Activated CD4-positive, alpha-beta T cell treated with anti-CD3 and anti-CD28 coated beads, Interleukin-2, amount 10 ng/mL, durations not matched to agents 7 days and 5 days (primary cell): ENCODE results near the gene HMGXB4. TPM values are rescaled to one million over a fixed set of nuclear protein-coding genes. Genes with fewer than 3 reads are reported as not detected.

Source experiments
- CTCF ChIA-PET: fragments of 350-600 bp; sonication (Branson Sonifier 250); formaldehyde crosslinking; loops from one replicate; lab custom pipeline; 2021; ENCODE audit warnings: antibody characterized with exemption; lab: Charles Lee
- POLR2A ChIA-PET: fragments of 350-600 bp; sonication (Branson Sonifier 250); formaldehyde crosslinking; loops from one replicate; lab custom pipeline; 2021; ENCODE audit warnings: antibody characterized with exemption; lab: Charles Lee
- DNase-seq: peaks from one replicate; pipeline ENCODE4 v3.0.0-alpha.2; 2020
- H3K27ac Mint-ChIP-seq: one replicate; pipeline ENCODE4 v1.8.0; 2021; ENCODE audit warnings: mild to moderate bottlenecking, moderate library complexity, mixed read lengths
- H3K27me3 Mint-ChIP-seq: one replicate; pipeline ENCODE4 v1.8.0; 2021; ENCODE audit warnings: mixed read lengths
- H3K36me3 Mint-ChIP-seq: one replicate; pipeline ENCODE4 v1.8.0; 2021; ENCODE audit warnings: low read depth, mixed read lengths
- H3K4me1 Mint-ChIP-seq: one replicate; pipeline ENCODE4 v1.8.0; 2021; ENCODE audit warnings: mixed read lengths
- H3K4me3 Mint-ChIP-seq: one replicate; pipeline ENCODE4 v1.8.0; 2021; ENCODE audit warnings: mild to moderate bottlenecking, moderate library complexity, mixed read lengths
- H3K9me3 Mint-ChIP-seq: one replicate; pipeline ENCODE4 v1.8.0; 2021; ENCODE audit warnings: mixed read lengths
- total RNA-seq, 2 experiments: library from RNA; stranded (reverse); gene quantifications; one replicate each; pipeline ENCODE4 v1.2.3, GENCODE V29; 2021

The HMGXB4 gene
- total RNA-seq, 2 experiments from 2014 or later: 32.2 to 35.5 TPM

GRCh38 chr22:35305525-35306070 lies 48.3 kb downstream of the HMGXB4 start:
- Mint-ChIP-seq H3K9me3 (no peaks in the 10 kb centered on the region), H3K36me3 (peaks cover 8% of the 10 kb centered on the region), H3K27ac (peak overlapping the region; percentile 56), H3K27me3 (no peaks in the 10 kb centered on the region), H3K4me1 (peaks cover 73% of the 10 kb centered on the region), H3K4me3 (no peak overlapping the region)
- no peak for DNase-seq
- POLR2A ChIA-PET: no interaction called here
- CTCF ChIA-PET: interaction anchor here (0.6 to 1.2 kb wide), 2 partner anchors 19 to 25 kb away, joined by 3 to 4 read pairs; no protein-coding TSS in a partner anchor

- Mint-ChIP-seq H3K4me1 (peaks cover 76% of the 10 kb centered on the region), H3K4me3 (no peak overlapping the region), H3K27ac (peak overlapping the region; percentile 72), H3K27me3 (no peaks in the 10 kb centered on the region), H3K9me3 (no peaks in the 10 kb centered on the region), H3K36me3 (peaks cover 8% of the 10 kb centered on the region)
- ChIA-PET POLR2A (no interaction called here), CTCF (interaction anchor here (0.5 to 1.5 kb wide), 3 partner anchors 16 to 18 kb away, joined by 3 to 4 read pairs (median 3); no protein-coding TSS in a partner anchor)
- DNase-seq: no peak
These were observed 49.2 kb downstream of the HMGXB4 start for GRCh38 chr22:35306350-35306967.

GRCh38 chr22:35307372-35307771 lies 50.1 kb downstream of the HMGXB4 start:
- ChIA-PET CTCF (interaction anchor here (0.6 to 1.5 kb wide), 2 partner anchors 15 to 236 kb away, joined by 4 to 6 read pairs; no protein-coding TSS in a partner anchor), POLR2A (no interaction called here)
- H3K4me3 Mint-ChIP-seq: no peak overlapping the region
- peaks cover 8% of the 10 kb centered on the region for H3K36me3 Mint-ChIP-seq
- DNase-seq: no peak
- peak overlapping the region; percentile 78 for H3K27ac Mint-ChIP-seq
- peaks cover 79% of the 10 kb centered on the region for H3K4me1 Mint-ChIP-seq
- no peaks in the 10 kb centered on the region for H3K9me3 Mint-ChIP-seq
- H3K27me3 Mint-ChIP-seq: no peaks in the 10 kb centered on the region

- Mint-ChIP-seq H3K9me3 (no peaks in the 10 kb centered on the region), H3K36me3 (peaks cover 8% of the 10 kb centered on the region), H3K27me3 (no peaks in the 10 kb centered on the region), H3K4me1 (peaks cover 81% of the 10 kb centered on the region), H3K27ac (peak overlapping the region; percentile 90), H3K4me3 (no peak overlapping the region)
- no peak for DNase-seq
- ChIA-PET CTCF (interaction anchor here (0.6 kb wide), 1 partner anchor 236 kb away, joined by 6 read pairs; no protein-coding TSS in a partner anchor), POLR2A (no interaction called here)
These were observed 50.6 kb downstream of the HMGXB4 start for GRCh38 chr22:35307892-35308291.

- no peak for DNase-seq
- H3K4me3 Mint-ChIP-seq: no peak overlapping the region
- H3K4me1 Mint-ChIP-seq: peaks cover 81% of the 10 kb centered on the region
- ChIA-PET CTCF (no interaction called here), POLR2A (no interaction called here)
- H3K9me3 Mint-ChIP-seq: no peaks in the 10 kb centered on the region
- H3K27me3 Mint-ChIP-seq: no peaks in the 10 kb centered on the region
- peak overlapping the region; percentile 90 for H3K27ac Mint-ChIP-seq
- H3K36me3 Mint-ChIP-seq: peaks cover 4% of the 10 kb centered on the region
These were observed 51.3 kb downstream of the HMGXB4 start for GRCh38 chr22:35308480-35309021.

GRCh38 chr22:35310556-35311550 lies 53.6 kb downstream of the HMGXB4 start:
- POLR2A ChIA-PET: interaction anchor here (1.5 kb wide), 1 partner anchor 11 kb away, joined by 6 read pairs; the partner anchor contains the start of gene TOM1
- CTCF ChIA-PET: interaction anchor here (0.6 to 1.0 kb wide), 3 partner anchors 9 to 102 kb away, joined by 3 to 5 read pairs (median 4); partner anchors contain the start of gene TOM1
- no peaks in the 10 kb centered on the region for H3K27me3 Mint-ChIP-seq
- no peaks in the 10 kb centered on the region for H3K9me3 Mint-ChIP-seq
- H3K36me3 Mint-ChIP-seq: no peaks in the 10 kb centered on the region
- DNase-seq: no peak
- peaks cover 85% of the 10 kb centered on the region for H3K4me1 Mint-ChIP-seq
- no peak overlapping the region for H3K4me3 Mint-ChIP-seq
- peak overlapping the region; percentile 55 for H3K27ac Mint-ChIP-seq

- DNase-seq: no peak
- ChIA-PET POLR2A (interaction anchor here (1.5 kb wide), 1 partner anchor 12 kb away, joined by 6 read pairs; the partner anchor contains the start of gene TOM1), CTCF (interaction anchor here (0.6 kb wide), 1 partner anchor 101 kb away, joined by 3 read pairs; no protein-coding TSS in a partner anchor)
- Mint-ChIP-seq H3K27me3 (no peaks in the 10 kb centered on the region), H3K4me3 (no peak overlapping the region), H3K4me1 (peaks cover 82% of the 10 kb centered on the region), H3K36me3 (no peaks in the 10 kb centered on the region), H3K27ac (peak overlapping the region; percentile 51), H3K9me3 (no peaks in the 10 kb centered on the region)
These were observed 54.3 kb downstream of the HMGXB4 start for GRCh38 chr22:35311551-35311999.

- H3K27ac Mint-ChIP-seq: no peak overlapping the region
- peaks cover 74% of the 10 kb centered on the region for H3K4me1 Mint-ChIP-seq
These were observed 55.1 kb downstream of the HMGXB4 start for GRCh38 chr22:35312198-35313059.

GRCh38 chr22:35313311-35314121 lies 56.2 kb downstream of the HMGXB4 start:
- H3K4me3 Mint-ChIP-seq: no peak overlapping the region
- no peaks in the 10 kb centered on the region for H3K9me3 Mint-ChIP-seq
- ChIA-PET CTCF (interaction anchor here (0.6 to 1.4 kb wide), 5 partner anchors 10 to 24 kb away, joined by 3 to 6 read pairs (median 3); no protein-coding TSS in a partner anchor), POLR2A (interaction anchor here (1.4 kb wide), 1 partner anchor 14 kb away, joined by 3 read pairs; the partner anchor contains the start of gene TOM1)
- peaks cover 63% of the 10 kb centered on the region for H3K4me1 Mint-ChIP-seq
- H3K36me3 Mint-ChIP-seq: no peaks in the 10 kb centered on the region
- H3K27ac Mint-ChIP-seq: peak overlapping the region; percentile 22
- H3K27me3 Mint-ChIP-seq: no peaks in the 10 kb centered on the region
- no peak for DNase-seq

More at GRCh38 chr22:35312198-35313059, 55.1 kb downstream of the HMGXB4 start:
- ChIA-PET CTCF (interaction anchor here (0.9 to 1.4 kb wide), 3 partner anchors 11 to 18 kb away, joined by 3 to 6 read pairs (median 3); no protein-coding TSS in a partner anchor), POLR2A (interaction anchor here (1.4 kb wide), 1 partner anchor 13 kb away, joined by 3 read pairs; the partner anchor contains the start of gene TOM1)
- H3K9me3 Mint-ChIP-seq: no peaks in the 10 kb centered on the region
- no peak for DNase-seq
- H3K36me3 Mint-ChIP-seq: no peaks in the 10 kb centered on the region
- no peaks in the 10 kb centered on the region for H3K27me3 Mint-ChIP-seq
- no peak overlapping the region for H3K4me3 Mint-ChIP-seq

- no peak for DNase-seq
- Mint-ChIP-seq H3K27me3 (no peaks in the 10 kb centered on the region), H3K36me3 (no peaks in the 10 kb centered on the region), H3K4me3 (no peak overlapping the region), H3K4me1 (peaks cover 54% of the 10 kb centered on the region), H3K9me3 (no peaks in the 10 kb centered on the region), H3K27ac (no peak overlapping the region)
- ChIA-PET POLR2A (no interaction called here), CTCF (interaction anchor here (0.8 to 1.4 kb wide), 3 partner anchors 16 to 71 kb away, joined by 3 to 6 read pairs (median 3); no protein-coding TSS in a partner anchor)
These were observed 57.1 kb downstream of the HMGXB4 start for GRCh38 chr22:35314161-35314942.
